CD4-positive, alpha-beta T cell treated with Interleukin-1 beta for 1 hour (primary cell): ENCODE measurements around the gene CSNK1G2.
"Not testable (repeated sequence)": the region's sequence is repeated elsewhere in the genome, so short reads cannot be mapped to it uniquely, and the experiment has no call there.

Source experiments
- DNase-seq, 2 donors: peaks; one replicate each; pipeline ENCODE4 v3.0.0-alpha.2; 2020 to 2022

CSNK1G2 gene

GRCh38 chr19:1970003-1970805 is 29.2 kb downstream of the CSNK1G2 start:
- no peak for DNase-seq

GRCh38 chr19:1970806-1971502 is 30.0 kb downstream of the CSNK1G2 start:
- no peak for DNase-seq

GRCh38 chr19:1974381-1975161 is 33.6 kb downstream of the CSNK1G2 start:
- DNase-seq, result no peak

DNA sequence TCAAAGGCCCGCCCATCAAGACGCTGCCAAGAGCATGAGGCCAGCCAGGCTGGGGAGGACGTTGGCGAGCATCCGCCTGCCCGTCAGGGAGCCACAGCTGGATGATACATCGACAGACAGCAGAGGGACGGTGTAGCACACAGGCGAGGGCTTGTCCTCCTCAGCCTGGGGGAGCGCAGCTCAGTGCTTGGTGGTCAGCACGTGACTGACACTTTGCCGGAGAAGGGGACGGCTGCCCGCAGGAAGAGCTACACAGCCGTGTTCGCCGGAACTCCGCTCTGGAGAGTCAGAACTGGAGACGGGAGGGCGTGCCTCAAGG is 34.1 kb downstream of the CSNK1G2 start:
- no peak for DNase-seq

DNA sequence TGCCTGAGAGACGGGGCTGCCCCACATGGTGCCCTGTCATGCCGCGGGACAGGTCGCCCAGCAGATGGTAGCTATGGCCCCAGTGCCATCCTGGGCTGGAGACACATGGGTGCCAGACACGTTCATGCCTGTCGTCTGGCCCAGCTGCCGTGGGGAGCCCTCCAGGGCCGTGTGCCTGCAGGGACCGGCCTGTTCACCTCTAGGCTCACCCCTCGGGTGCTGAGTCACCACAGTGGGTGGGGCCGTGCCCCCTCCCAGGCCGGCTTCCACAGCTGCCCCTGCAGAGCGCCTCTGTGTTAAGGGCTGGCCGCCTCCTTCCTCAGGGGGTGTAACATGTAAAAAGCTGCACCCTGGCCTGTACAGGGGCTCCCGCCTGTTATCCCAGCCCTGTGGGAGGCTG is 36.1 kb downstream of the CSNK1G2 start:
- no peak for DNase-seq

- no peak for DNase-seq
These were observed 37.4 kb downstream of the CSNK1G2 start for GRCh38 chr19:1978346-1978894.

GRCh38 chr19:1979017-1979416 is 38.0 kb downstream of the CSNK1G2 start:
- DNase-seq, result no peak

GRCh38 chr19:1979642-1980041 is 38.7 kb downstream of the CSNK1G2 start:
- no peak for DNase-seq

GRCh38 chr19:1980091-1980808 is 39.3 kb downstream of the CSNK1G2 start:
- no peak for DNase-seq

DNA sequence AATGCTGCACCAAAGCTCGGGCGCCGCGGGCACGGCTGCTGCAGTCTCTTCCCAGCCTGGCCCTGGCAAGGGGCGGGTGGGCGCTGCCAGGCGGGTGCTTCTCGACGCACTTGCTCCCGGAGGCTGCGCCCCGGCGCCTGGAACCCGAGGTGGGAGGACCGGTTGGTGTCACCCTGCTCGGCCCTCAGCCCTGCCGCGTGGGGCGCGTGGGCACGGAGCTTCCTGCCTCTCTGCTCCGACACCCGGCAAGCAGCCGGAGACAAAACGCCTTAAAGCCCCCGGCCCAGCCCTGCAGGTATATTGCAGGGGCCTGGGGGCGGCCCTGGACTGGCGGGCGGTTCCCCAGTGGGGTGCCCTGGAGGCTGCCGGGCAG is 39.8 kb downstream of the CSNK1G2 start:
- no peak for DNase-seq

- DNase-seq, result no peak
These were observed 40.3 kb downstream of the CSNK1G2 start for GRCh38 chr19:1981253-1981652.

DNA sequence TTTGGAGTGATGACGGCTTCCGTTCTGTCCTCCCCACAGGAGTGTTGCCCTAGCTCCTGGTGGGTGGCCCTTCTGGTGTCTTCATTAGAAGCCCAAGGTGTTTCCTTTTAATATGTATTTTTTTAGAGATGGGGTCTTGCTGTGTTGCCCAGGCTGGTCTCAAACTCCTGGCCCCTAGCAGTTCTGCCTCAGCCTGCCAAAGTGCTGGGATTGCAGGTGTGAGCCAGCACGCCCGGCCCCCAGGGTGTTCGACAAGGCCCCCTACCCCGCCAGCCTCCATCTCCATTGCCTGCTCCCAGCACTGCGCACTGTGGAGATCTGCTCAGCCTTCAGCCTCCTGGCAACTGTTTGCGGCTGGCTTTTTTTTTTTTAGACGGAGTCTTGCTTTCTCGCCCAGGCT is 43.4 kb downstream of the CSNK1G2 start:
- no peak for DNase-seq

- no peak for DNase-seq
These were observed 44.8 kb downstream of the CSNK1G2 start for GRCh38 chr19:1985588-1986356.

GRCh38 chr19:1986357-1987162 is 45.6 kb downstream of the CSNK1G2 start:
- no peak for DNase-seq

GRCh38 chr19:1987197-1988187 is 46.5 kb downstream of the CSNK1G2 start:
- no peak for DNase-seq

DNA sequence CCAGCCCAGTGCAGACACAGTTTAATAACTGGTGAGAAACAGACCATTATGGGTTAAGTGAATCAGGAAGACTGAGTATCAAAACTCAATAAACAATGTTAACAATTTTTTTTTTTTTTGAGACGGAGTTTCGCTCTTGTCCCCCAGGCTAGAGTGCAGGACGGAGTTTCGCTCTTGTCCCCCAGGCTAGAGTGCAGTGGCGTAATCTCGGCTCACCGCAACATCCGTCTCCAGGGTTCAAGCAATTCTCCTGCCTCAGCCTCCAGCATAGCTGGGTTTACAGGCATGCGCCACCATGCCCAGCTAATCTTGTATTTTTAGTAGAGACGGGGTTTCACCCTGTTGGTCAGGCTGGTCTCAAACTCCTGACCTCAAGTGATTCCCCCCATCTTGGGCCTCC is 47.5 kb downstream of the CSNK1G2 start:
- not testable (repeated sequence) for DNase-seq

- DNase-seq, result no peak
These were observed 48.7 kb downstream of the CSNK1G2 start for GRCh38 chr19:1989513-1990229.

GRCh38 chr19:1990230-1991017 is 49.5 kb downstream of the CSNK1G2 start:
- no peak for DNase-seq
